GF-D8 (cell line): ENCODE results near the gene CDH3.
"Not testable (repeated sequence)": the region's sequence is repeated elsewhere in the genome, so short reads cannot be mapped to it uniquely, and the experiment has no call there.

Source experiments
- DNase-seq: peaks from one replicate; lab custom pipeline; 2025; lab: John Stamatoyannopoulos, UW

The CDH3 gene

DNA sequence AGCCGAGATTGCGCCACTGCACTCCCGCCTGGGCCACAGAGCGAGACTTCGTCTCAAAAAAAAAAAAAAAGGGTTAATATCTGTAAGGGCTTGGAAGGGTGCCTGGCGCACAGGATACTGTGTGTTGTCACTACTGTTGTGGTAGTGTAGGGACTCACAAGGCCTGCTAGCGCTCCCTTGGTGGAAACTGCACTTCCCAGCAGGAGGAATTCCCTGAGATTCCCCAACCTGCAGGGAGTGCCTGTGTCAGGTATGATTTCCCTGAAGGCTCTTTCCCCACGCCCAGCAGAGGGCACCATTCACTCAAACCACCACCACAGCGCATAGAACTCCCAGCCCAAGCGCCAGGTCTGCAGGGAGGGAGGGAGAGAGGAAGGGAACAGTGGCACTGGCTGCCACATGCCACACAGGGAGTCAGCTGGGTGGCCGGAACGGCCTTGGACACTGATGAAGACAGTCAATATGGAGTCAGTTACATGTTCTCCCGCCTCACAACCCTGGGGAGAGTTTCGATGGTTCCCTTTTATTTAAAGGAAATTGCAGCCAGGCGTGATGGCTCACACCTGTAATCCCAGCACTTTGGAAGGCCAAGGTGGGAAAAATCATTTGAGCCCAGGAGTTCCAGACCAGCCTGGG lies 59.2 kb downstream of the CDH3 start:
- no peak for DNase-seq

DNA sequence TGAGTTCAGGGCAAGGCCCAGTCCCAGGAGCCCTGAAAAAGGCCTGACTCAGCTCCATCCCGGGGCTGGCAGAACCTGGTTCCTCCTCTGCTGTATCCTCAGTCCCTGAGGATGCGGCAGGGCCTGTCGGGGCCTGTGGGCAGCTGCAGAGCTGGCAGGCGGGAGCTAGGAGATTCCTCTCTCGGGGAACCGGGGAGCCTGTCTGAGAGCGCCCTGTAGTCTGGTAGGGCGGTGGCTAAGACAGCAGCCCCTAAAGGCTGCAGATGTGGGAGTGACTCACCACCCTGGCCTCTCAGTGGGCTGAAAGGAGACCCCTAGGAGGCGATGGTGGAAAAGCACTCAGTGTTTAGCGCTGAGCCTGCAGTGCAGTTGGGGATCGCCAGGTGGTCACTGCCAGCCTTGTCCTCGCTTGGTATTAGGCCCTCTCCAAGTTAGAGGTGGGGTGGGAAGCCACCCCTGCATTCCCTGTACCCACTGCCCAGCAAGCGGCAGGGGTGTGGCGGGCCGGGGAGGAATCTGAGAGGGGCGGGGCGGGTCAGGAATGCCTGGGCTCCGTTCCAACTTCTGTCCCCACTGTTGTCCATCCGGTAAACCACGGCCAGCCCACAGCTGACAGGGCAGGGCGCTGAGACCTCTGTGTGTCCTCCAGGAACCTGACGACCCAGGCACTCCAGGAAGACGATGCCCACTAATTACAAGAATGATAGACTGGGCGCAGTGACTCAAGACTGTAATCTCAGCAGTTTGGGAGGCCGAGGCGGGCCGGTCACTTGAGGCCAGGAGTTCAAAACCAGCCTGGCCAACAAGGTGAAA lies 62.4 kb downstream of the CDH3 start:
- DNase-seq, result no peak

GRCh38 chr16:68710211-68710610 lies 65.1 kb downstream of the CDH3 start:
- DNase-seq, result no peak

DNA sequence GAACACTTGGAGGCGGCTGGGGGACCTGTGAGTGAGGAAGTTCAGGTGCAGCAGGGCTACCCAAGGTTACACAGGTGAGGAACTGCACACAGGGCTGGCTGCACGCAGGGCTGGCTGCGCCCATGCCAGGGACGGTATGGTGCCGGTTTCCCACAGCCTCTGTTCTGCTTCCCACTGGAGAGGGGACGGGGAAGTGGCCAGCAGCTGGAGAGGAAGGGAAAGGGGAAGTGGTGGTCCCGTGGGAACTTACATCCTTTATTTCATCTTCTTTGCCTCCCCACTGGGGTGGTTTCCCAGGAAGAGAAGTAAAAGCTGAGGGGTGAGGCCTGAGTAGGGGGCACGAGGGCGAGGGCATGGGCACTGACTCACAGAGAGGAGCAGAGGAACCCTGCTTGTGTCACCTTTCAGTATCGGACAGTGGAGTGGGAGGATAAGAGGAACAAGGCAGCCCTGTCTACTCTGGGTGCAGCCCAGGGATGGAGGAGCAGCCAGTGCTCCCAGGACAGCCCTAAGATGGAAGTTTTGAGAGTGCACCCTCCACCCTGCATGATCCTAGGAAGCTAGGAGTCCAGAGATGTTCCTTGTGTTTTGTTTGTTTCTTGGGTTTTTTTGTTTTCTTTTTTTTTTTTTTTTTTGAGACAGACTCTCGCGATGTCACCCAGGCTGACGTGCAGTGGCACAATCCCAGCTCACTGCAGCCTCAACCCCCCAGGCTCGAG lies 66.5 kb downstream of the CDH3 start:
- peak; percentile 20 for DNase-seq

- no peak for DNase-seq
Measured at GRCh38 chr16:68713361-68713760, 68.3 kb downstream of the CDH3 start.

DNA sequence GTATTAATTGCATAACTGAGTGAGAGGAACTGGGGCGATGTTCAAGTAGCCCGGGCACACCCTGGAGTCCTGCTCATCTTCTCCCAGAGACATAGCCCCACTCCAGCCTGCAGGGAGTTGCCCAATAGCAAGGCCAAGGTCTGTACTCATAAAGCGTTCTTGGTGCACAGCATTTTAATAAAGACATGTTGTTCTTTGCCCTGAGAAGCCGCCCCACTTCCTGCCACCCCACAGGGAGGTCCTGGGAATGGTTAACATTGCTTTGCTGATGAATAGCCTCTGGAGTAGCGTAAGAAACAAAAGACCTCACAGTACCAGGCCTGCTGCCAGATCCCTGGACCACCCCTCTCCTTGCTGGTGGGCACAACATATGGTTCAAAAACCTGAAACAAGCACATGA lies 70.4 kb downstream of the CDH3 start:
- DNase-seq, result no peak

DNA sequence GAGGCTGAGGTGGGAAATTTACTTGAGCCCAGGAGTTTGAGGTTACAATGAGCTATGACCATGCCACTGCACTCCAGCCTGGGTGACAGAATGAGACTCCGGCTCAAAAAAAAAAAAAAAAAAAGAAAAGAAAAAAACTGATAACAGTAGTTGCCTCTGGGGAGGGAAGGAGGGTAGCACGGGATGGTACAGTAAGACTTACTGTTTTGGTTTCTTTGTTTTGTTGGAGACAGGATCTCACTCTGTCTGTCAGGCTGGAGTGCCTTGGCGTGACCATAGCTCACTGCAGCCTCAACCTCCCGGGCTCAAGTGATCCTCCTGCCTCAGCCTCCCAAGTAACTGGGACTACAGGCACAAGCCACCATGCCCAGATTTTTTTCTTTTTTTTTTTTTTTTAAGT lies 71.4 kb downstream of the CDH3 start:
- not testable (repeated sequence) for DNase-seq

GRCh38 chr16:68717684-68718083 lies 72.6 kb downstream of the CDH3 start:
- no peak for DNase-seq

DNA sequence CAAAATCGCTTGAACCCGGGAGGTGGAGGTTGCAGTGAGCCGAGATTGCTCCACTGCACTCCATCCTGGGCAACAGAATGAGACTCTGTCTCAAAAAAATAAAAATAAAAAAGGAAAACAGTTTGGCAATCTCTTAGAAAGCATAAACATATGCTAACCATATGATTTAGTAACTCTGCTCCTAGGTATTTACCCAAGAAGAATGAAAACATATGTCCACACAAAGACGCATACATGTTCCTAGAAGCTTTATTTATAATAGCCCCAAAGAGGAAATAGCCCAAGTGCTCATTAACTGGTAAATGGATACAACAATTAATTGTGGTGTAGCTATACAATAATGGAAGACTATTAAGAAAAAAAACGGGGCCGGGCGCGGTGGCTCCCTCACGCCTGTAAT lies 73.5 kb downstream of the CDH3 start:
- no peak for DNase-seq

GRCh38 chr16:68719993-68720489 lies 74.9 kb downstream of the CDH3 start:
- no peak for DNase-seq

DNA sequence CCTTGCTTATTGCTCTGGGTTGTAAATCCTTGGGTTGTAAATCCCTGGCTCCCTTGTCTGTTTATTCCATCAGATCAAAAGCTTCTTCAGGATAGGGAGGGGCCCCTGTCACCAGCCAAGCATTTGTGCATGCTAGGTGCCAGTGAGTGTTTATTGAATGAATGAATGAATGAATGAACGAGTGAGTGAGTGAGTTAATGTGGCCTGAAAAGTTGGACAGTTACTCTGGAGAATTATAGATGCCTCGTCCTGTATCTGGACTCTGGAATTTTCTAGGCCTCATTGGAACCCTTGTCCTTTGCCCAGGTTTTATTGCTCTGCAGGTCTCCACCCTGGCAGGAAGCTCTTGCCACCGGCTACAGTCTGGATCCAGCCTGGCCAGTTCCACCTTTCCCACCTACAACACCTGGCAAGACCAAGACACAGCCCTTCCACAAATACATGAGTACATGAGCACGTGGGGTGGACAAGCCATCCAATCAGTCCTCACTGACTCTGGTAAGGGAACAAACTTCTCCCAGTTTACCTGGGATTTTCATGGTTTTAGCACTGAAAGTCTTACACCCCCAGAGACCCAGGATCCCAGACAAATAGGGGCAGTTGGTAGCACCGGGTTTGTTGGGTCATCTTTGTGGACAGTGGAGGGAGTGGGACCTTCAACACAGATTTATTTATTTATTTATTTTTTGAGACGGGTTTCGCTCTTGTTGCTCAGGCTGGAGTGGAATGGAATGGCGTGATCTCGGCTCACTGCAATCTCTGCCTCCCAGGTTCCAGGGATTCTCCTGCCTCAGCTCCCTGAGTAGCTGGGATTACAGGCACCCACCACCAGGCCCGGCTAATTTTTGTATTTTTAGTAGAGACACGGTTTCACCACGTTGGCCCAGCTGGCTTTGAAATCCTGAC lies 77.3 kb downstream of the CDH3 start:
- DNase-seq, result no peak

GRCh38 chr16:68724797-68725196 lies 79.7 kb downstream of the CDH3 start:
- no peak for DNase-seq

GRCh38 chr16:68728523-68728922 lies 83.4 kb downstream of the CDH3 start:
- DNase-seq, result no peak

DNA sequence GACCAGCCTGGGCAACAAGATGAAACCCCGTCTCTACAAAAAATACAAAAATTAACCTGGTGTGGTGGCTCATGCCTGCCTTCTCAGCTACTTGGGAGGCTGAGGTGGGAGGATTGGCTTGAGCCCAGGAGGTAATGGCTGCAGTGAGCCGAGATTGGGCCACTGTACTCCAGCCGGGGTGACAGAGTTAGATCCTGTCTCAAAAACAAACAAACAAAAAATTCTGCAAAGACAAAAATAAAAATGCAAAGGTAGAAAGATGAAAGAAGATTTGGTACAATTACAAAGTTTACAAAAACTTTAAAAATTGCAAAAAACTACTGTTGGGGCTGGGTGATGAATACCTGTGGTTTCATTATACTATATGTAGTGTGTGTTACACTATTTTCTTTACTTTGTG lies 86.5 kb downstream of the CDH3 start:
- no peak for DNase-seq

GRCh38 chr16:68732042-68732680 lies 87.1 kb downstream of the CDH3 start:
- no peak for DNase-seq

DNA sequence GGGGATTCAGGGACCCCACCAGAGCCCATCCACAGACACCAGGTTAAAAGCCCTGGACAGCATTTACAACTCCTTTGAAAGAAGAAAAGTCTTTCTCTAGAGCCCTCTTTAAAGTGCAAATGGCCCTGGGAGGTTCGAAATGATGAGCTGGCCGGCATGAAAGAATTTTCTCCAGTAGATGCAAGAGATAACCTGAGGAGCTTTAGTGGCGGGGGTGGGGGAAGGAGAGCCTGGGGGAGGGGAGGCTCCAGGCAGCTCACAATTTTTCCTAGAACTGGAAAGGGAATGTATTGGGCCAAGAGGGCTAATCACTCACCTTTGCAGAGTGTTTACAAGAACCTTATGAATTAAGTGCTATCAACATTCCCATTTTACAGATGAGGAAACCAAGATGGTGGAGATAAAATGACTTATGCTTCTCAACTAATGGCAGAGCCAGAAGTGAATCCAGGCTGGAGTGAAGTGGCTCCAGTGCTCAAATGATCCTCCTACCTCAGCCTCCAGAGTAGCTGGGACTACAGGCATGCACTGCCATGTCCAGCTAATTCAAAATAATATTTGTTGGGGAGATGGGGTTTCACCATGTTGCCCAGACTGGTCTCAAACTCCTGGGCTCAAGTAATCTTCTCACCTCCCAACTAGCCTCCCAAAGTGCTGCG lies 87.8 kb downstream of the CDH3 start:
- DNase-seq, result no peak

DNA sequence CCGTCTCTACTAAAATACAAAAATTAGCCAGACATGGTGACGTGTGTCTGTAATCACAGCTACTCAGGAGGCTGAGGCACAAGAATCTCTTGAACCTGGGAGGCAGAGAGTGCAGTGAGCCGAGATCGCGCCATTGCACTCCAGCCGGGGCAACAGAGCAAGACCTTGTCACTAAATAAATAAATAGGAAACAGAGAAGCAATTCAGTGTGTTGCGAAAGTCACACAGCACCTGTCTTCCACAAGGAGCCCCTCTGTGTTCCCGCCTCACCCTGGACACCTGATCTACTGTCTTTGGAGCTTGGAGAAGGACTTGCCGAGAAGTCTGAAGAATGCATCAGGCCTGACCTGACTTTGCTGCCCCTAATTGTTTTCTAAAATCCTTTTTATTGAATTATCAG lies 88.5 kb downstream of the CDH3 start:
- DNase-seq, result no peak

- no peak for DNase-seq
Measured at GRCh38 chr16:68734782-68735181, 89.7 kb downstream of the CDH3 start.

DNA sequence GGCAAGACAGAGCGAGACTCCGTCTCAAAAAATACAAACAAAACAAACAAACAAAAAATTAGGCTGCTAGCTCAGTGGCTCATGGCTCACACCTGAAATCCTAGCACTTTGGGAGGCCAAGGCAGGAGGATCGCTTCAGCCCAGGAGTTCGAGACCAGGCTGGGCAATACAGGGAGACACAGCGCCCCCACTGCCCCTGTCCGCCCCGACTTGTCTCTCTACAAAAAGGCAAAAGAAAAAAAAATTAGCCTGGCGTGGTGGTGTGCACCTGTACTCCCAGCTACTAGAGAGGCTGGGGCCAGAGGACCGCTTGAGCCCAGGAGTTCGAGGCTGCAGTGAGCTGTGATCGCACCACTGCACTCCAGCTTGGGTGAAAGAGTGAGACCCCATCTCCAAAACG lies 91.5 kb downstream of the CDH3 start:
- DNase-seq, result no peak

GRCh38 chr16:68737046-68737729 lies 92.1 kb downstream of the CDH3 start, which contains the start of gene CDH1:
TSS of gene CDH1 (plus strand) at chr16:68737292. CDS start at chr16:68737416, 124 bp downstream.
- DNase-seq, result no peak
